Measurements from ENCODE around the gene KLHL29. TPM values are rescaled to one million over a fixed set of nuclear protein-coding genes. Genes with fewer than 3 reads are reported as not detected.

Gene KLHL29
- total RNA-seq, 1 donor from 2014 or later = 12.9 TPM

GRCh38 chr2:23441414-23441813, 56.4 kb downstream of the KLHL29 start:
- TF ChIP-seq CTCF (IDR thresholded peaks at IDR 0.05) = no peak
- ATAC-seq (no peak), DNase-seq (no peak)
- Histone ChIP-seq H3K27ac (no peak overlapping the region), H3K4me1 (no peaks in the 10 kb centered on the region), H3K27me3 (ENCODE audit: low read depth) (no peaks in the 10 kb centered on the region), H3K9me3 (peaks cover 13% of the 10 kb centered on the region), H3K4me3 (no peak overlapping the region), H3K36me3 (no peaks in the 10 kb centered on the region)
- intact Hi-C loops (cut with DNase I) = no loop called here

GRCh38 chr2:23445450-23445868, 60.5 kb downstream of the KLHL29 start:
- Histone ChIP-seq H3K27me3 (ENCODE audit: low read depth) (no peaks in the 10 kb centered on the region), H3K9me3 (peaks cover 8% of the 10 kb centered on the region), H3K27ac (no peak overlapping the region), H3K4me1 (peaks cover 5% of the 10 kb centered on the region), H3K36me3 (no peaks in the 10 kb centered on the region), H3K4me3 (no peak overlapping the region)
- DNase-seq (no peak), ATAC-seq (no peak)
- intact Hi-C loops (cut with DNase I) = no loop called here
- TF ChIP-seq CTCF (IDR thresholded peaks at IDR 0.05) = no peak

GRCh38 chr2:23446916-23447315, 61.9 kb downstream of the KLHL29 start:
- DNase-seq (no peak), ATAC-seq (no peak)
- Histone ChIP-seq H3K4me3 (no peak overlapping the region), H3K27ac (no peak overlapping the region), H3K36me3 (no peaks in the 10 kb centered on the region), H3K9me3 (peaks cover 3% of the 10 kb centered on the region), H3K4me1 (peaks cover 5% of the 10 kb centered on the region), H3K27me3 (ENCODE audit: low read depth) (no peaks in the 10 kb centered on the region)
- TF ChIP-seq CTCF (IDR thresholded peaks at IDR 0.05) = no peak
- intact Hi-C loops (cut with DNase I) = no loop called here

GRCh38 chr2:23447405-23447804, 62.4 kb downstream of the KLHL29 start:
- Histone ChIP-seq H3K4me1 (peaks cover 5% of the 10 kb centered on the region), H3K27me3 (ENCODE audit: low read depth) (no peaks in the 10 kb centered on the region), H3K9me3 (no peaks in the 10 kb centered on the region), H3K4me3 (no peak overlapping the region), H3K27ac (no peak overlapping the region), H3K36me3 (no peaks in the 10 kb centered on the region)
- no peak for DNase-seq
- no peak for ATAC-seq
- no peak for TF ChIP-seq CTCF (IDR thresholded peaks at IDR 0.05)
- intact Hi-C loops (cut with DNase I) = no loop called here

- DNase-seq (no peak), ATAC-seq (no peak)
- no peak for TF ChIP-seq CTCF (IDR thresholded peaks at IDR 0.05)
- H3K4me1 ChIP-seq = peaks cover 15% of the 10 kb centered on the region
- H3K9me3 ChIP-seq = no peaks in the 10 kb centered on the region
- no peaks in the 10 kb centered on the region for H3K36me3 ChIP-seq
- intact Hi-C loops (cut with DNase I) = no loop called here
- no peak overlapping the region for H3K27ac ChIP-seq
- no peaks in the 10 kb centered on the region for H3K27me3 ChIP-seq (ENCODE audit: low read depth)
- no peak overlapping the region for H3K4me3 ChIP-seq
Measured at GRCh38 chr2:23448906-23449305, 63.9 kb downstream of the KLHL29 start.

GRCh38 chr2:23449413-23449812, 64.4 kb downstream of the KLHL29 start:
- DNase-seq (no peak), ATAC-seq (peak; percentile 28 to 36)
- no peaks in the 10 kb centered on the region for H3K36me3 ChIP-seq
- H3K27ac ChIP-seq = no peak overlapping the region
- TF ChIP-seq CTCF (IDR thresholded peaks at IDR 0.05) = no peak
- no peaks in the 10 kb centered on the region for H3K27me3 ChIP-seq (ENCODE audit: low read depth)
- no peak overlapping the region for H3K4me3 ChIP-seq
- intact Hi-C loops (cut with DNase I) = no loop called here
- H3K4me1 ChIP-seq = peaks cover 18% of the 10 kb centered on the region
- no peaks in the 10 kb centered on the region for H3K9me3 ChIP-seq
